Mesothelial cell of epicardium (in vitro differentiated cells): Measurements from ENCODE around the gene SAMD10. TPM values are rescaled to one million over a fixed set of nuclear protein-coding genes. Genes with fewer than 3 reads are reported as not detected.

Experiments used
- DNase-seq, 2 experiments: peaks; one replicate each; pipeline ENCODE4 v3.0.0; 2021; ENCODE audit warnings: low spot score in 2 of 2; ENCODE audit not compliant: unreplicated experiment in 2 of 2
- H3K27ac Mint-ChIP-seq: 2 replicates; pipeline ENCODE4 v1.8.0; 2021; ENCODE audit warnings: mixed read lengths
- H3K27me3 Mint-ChIP-seq: 2 replicates; pipeline ENCODE4 v1.8.0; 2021; ENCODE audit warnings: low read depth, mixed read lengths
- H3K36me3 Mint-ChIP-seq: 2 replicates; pipeline ENCODE4 v1.8.0; 2021; ENCODE audit warnings: mixed read lengths
- H3K4me1 Mint-ChIP-seq: 2 replicates; pipeline ENCODE4 v1.8.0; 2021; ENCODE audit warnings: mixed read lengths
- H3K4me3 Mint-ChIP-seq: 2 replicates; pipeline ENCODE4 v1.8.0; 2021; ENCODE audit warnings: mild to moderate bottlenecking, moderate library complexity, mixed read lengths
- H3K9me3 Mint-ChIP-seq: 2 replicates; pipeline ENCODE4 v1.8.0; 2021; ENCODE audit warnings: mixed read lengths
- CTCF ChIP-seq: fragments of 200-600 bp; sonication (generic); IDR thresholded peaks from one replicate; pipeline ENCODE4 v1.5.0; 2021; ENCODE audit warnings: antibody characterized with exemption; ENCODE audit not compliant: unreplicated experiment
- total RNA-seq: library from RNA; stranded (reverse); gene quantifications from 3 replicates; pipeline ENCODE4 v1.2.1, GENCODE V29; 2021

SAMD10 gene
- total RNA-seq, 1 donor from 2014 or later: 11.7 TPM

DNA sequence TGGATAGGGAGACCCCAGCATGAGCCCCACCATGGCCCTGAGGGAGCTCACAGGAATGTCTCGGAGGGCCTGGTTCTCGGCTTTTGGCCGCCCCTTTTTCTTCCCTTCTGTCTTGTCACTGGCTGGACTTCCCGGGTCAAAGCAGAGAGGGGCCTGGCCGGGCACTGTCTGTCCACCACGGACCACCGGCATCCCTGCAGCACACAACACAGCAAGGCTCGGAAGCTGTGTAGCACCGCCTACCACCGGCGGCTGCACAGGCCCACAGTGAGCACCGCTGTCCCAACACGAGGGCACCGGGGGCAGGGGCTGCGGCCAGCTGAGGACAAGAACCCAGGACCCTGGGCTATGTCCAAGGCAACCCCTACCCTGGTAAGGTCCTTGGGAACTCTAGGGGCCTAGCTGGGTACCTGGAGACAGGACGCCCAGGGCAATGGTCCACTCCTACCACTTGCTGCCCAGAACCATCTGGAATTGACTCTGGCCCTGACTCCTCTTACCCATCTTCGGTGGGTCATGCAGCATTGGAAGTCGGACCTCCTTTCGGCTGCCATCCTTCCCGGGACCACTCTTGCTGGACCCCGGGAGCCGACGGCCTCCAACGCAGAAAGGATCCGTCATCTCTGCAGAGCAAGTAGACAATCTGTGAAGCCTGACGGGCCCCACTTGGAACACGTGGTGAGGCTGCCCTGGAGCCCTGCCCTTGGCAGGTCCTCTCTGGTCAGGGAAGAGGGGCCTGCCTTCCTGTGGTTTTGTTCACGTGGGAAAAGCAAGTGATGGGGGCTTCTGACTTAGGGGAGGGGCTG lies 11.9 kb downstream of the SAMD10 start:
- no peaks in the 10 kb centered on the region for H3K27me3 Mint-ChIP-seq
- peak overlapping the region; percentile 75 for H3K4me3 Mint-ChIP-seq
- H3K27ac Mint-ChIP-seq: no peak overlapping the region
- H3K9me3 Mint-ChIP-seq: no peaks in the 10 kb centered on the region
- no peak for TF ChIP-seq CTCF
- peaks cover 9% of the 10 kb centered on the region for H3K36me3 Mint-ChIP-seq
- peaks cover 8% of the 10 kb centered on the region for H3K4me1 Mint-ChIP-seq
- DNase-seq: no peak

- H3K27me3 Mint-ChIP-seq: no peaks in the 10 kb centered on the region
- DNase-seq: no peak
- TF ChIP-seq CTCF: no peak
- no peaks in the 10 kb centered on the region for H3K9me3 Mint-ChIP-seq
- H3K36me3 Mint-ChIP-seq: peaks cover 12% of the 10 kb centered on the region
- H3K27ac Mint-ChIP-seq: no peak overlapping the region
- H3K4me3 Mint-ChIP-seq: no peak overlapping the region
- H3K4me1 Mint-ChIP-seq: peaks cover 8% of the 10 kb centered on the region
Measured at GRCh38 chr20:63966944-63967322, 12.5 kb downstream of the SAMD10 start.

GRCh38 chr20:63966172-63966943 lies 13.1 kb downstream of the SAMD10 start:
- Mint-ChIP-seq H3K27me3 (no peaks in the 10 kb centered on the region), H3K4me3 (no peak overlapping the region), H3K9me3 (no peaks in the 10 kb centered on the region), H3K4me1 (peaks cover 8% of the 10 kb centered on the region), H3K36me3 (peaks cover 15% of the 10 kb centered on the region), H3K27ac (no peak overlapping the region)
- TF ChIP-seq CTCF: no peak
- peak in 1 of 2 experiments; percentile 15 for DNase-seq

- H3K27me3 Mint-ChIP-seq: no peaks in the 10 kb centered on the region
- no peak overlapping the region for H3K4me3 Mint-ChIP-seq
- H3K27ac Mint-ChIP-seq: no peak overlapping the region
- no peaks in the 10 kb centered on the region for H3K9me3 Mint-ChIP-seq
- no peak for TF ChIP-seq CTCF
- H3K36me3 Mint-ChIP-seq: peaks cover 17% of the 10 kb centered on the region
- peaks cover 8% of the 10 kb centered on the region for H3K4me1 Mint-ChIP-seq
- DNase-seq: no peak
Measured at GRCh38 chr20:63964412-63964811, 15.0 kb downstream of the SAMD10 start.

DNA sequence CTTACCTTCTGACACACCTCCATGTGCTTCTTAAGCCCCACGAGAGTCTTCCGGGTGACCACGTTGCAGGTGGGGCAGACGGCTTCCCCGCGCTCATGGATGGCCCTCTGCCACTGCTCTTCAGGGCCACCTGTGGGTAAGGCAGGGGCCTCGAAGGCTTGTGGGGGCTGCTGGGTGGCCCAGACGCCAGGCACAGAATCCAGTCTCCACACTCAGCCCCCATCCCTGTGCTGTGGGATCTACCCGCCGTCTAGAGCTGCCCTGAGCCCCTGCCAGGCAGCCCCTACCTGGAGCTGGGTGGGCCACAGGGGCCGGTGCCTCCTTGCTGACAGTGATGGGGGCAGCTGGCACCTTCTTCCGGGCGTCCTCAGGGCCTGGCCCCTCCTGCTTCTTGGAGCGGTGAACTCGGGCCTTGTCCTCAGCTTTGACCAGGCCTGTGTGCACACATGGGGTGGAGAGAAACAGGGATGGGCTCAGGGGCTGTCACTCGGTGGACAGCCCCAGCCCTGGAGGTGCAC lies 15.6 kb downstream of the SAMD10 start:
- Mint-ChIP-seq H3K9me3 (no peaks in the 10 kb centered on the region), H3K27me3 (no peaks in the 10 kb centered on the region), H3K4me3 (no peak overlapping the region), H3K4me1 (peaks cover 8% of the 10 kb centered on the region), H3K27ac (no peak overlapping the region), H3K36me3 (peaks cover 17% of the 10 kb centered on the region)
- TF ChIP-seq CTCF: no peak
- no peak for DNase-seq
